Measurements from ENCODE around the gene CPB1. TPM values are rescaled to one million over a fixed set of nuclear protein-coding genes. Genes with fewer than 3 reads are reported as not detected.

CPB1 gene
- total and polyA plus RNA-seq, 8 donors = 3,071 to 29,247 (median 22,743) TPM

DNA sequence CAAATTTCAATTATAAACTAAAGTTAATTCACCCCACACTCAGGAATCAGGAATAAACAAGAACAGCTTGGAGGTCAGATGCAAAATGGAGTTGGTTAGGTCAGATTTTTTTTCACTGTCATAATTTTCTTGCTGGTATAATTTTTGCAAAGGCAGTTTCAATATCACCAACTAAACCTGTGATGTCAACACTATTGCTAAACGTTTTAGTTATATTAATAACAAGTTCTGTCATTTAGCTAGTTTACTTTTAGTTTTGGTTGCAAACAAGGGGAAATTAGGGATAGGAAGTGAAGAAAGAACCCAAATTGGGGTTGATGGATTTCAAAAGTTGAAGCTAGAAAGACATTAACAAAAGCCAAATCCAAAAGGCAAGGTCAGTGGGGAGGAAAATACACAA is 4.6 kb upstream of the CPB1 start:
- WGBS, 2 donors = 22 to 29% methylated on average over 1 of the region's 1 CpG
- FAIRE-seq (no peak), DNase-seq (no peak), ATAC-seq (no peak)
- no peaks in the 10 kb centered on the region for H3K36me3 ChIP-seq
- peaks cover 12 to 21% (median 15%) of the 10 kb centered on the region in 3 donors for H3K4me1 ChIP-seq
- H3K27me3 ChIP-seq = no peaks in the 10 kb centered on the region
- TF ChIP-seq, protein P1, sequence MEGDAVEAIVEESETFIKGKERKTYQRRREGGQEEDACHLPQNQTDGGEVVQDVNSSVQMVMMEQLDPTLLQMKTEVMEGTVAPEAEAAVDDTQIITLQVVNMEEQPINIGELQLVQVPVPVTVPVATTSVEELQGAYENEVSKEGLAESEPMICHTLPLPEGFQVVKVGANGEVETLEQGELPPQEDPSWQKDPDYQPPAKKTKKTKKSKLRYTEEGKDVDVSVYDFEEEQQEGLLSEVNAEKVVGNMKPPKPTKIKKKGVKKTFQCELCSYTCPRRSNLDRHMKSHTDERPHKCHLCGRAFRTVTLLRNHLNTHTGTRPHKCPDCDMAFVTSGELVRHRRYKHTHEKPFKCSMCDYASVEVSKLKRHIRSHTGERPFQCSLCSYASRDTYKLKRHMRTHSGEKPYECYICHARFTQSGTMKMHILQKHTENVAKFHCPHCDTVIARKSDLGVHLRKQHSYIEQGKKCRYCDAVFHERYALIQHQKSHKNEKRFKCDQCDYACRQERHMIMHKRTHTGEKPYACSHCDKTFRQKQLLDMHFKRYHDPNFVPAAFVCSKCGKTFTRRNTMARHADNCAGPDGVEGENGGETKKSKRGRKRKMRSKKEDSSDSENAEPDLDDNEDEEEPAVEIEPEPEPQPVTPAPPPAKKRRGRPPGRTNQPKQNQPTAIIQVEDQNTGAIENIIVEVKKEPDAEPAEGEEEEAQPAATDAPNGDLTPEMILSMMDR (IDR thresholded peaks at IDR 0.05) = no peak
- intact Hi-C loops (cut with DNase I) = no loop called here
- H3K9me3 ChIP-seq = no peaks in the 10 kb centered on the region
- no peak overlapping the region for H3K27ac ChIP-seq
- no peak overlapping the region for H3K4me3 ChIP-seq

DNA sequence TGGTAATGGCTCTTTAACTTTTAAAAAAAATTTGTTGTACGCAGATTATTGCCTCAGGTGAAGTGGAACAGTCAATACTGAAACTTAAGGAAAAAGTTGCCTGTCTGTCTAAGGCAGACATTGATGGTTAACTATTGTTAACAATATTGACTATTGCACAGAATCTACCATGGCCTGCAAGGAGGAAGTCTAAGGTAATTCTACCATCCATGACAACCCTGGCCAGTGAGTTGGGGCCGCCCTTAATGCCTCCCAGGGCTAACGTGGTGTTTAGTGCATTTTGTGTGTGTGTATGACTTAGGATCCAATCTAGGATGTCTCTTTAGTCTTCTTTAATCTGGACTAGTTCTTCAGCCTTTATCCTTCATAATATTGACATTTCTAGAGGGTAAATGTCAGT is 2.1 kb upstream of the CPB1 start:
- 50 to 55% methylated on average over 3 of the region's 3 CpGs for WGBS, 2 donors
- FAIRE-seq (no peak), ATAC-seq (peak in 2 of 4 donors; percentile 3 to 12), DNase-seq (no peak)
- Histone ChIP-seq H3K4me1 (peaks cover 12 to 20% (median 15%) of the 10 kb centered on the region in 3 donors), H3K27ac (peak overlapping the region in 3 of 4 donors; percentile 13 to 70 (median 61)), H3K27me3 (no peaks in the 10 kb centered on the region), H3K9me3 (no peaks in the 10 kb centered on the region), H3K36me3 (peaks cover 0 to 14% (median 0%) of the 10 kb centered on the region in 3 donors), H3K4me3 (peak overlapping the region in 1 of 4 donors; percentile 19)
- intact Hi-C loops (cut with DNase I) = loop anchor here in 1 of 3 donors (5.0 kb wide), 1 partner anchor 88 kb away; no protein-coding TSS in a partner anchor
- TF ChIP-seq, protein P1 (IDR thresholded peaks at IDR 0.05) = no peak

DNA sequence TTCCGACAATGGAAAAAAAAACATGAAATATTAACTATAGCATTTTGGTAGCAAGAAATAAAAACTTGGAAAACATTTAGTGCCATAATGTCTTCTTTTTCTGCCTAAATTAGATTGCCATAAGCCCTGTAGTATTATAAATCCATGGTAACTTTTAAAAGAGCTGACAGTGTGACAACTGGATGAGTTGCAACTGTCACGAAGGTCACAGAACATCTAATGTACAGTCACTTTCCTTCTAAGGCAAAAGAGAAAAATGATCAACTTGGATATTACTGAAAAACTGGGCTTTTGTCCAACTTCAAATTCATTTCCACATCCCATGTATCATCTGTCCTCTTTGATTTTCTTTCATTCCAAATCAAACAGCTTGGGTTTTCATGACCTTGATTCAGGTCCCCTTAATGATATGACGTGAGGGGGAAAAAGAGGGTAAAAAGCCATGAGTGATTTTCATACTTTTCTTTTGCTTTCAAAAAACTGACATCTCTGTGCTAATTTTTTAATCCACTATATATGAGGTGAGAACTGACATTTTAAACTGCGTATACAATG is 602 bp downstream of the CPB1 start:
- 24 to 32% methylated on average over 4 of the region's 4 CpGs for WGBS, 2 donors
- no peak for FAIRE-seq

DNA sequence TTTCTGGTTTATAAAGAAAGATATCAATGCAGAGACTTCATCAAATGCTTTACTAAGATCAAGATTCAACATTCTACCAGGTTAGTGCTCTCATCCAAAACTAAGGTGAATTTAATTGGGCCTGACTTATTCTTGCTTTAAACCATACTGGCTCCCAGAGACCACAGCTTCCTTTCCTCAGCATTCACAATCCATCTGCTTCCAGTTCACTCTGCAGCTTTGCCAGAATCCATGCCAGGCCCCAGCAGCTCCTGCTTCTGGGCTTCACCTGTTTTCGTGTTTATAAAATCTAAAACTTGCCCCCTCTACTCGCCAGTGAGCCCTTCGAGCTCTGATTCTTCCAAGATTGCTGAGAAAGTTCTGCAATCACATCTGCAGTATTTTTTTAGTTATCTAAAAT is 2.3 kb downstream of the CPB1 start:
- H3K9me3 ChIP-seq = no peaks in the 10 kb centered on the region
- H3K4me3 ChIP-seq = peak overlapping the region; percentile 16 to 56 (median 40)
- intact Hi-C loops (cut with DNase I) = loop anchor here in 2 of 3 donors (5.0 to 10.0 kb wide), 2 partner anchors 93 to 95 kb away; no protein-coding TSS in a partner anchor
- DNase-seq = no peak
- 37 to 40% methylated on average over 3 of the region's 3 CpGs for WGBS, 2 donors
- ATAC-seq = no peak
- no peaks in the 10 kb centered on the region for H3K27me3 ChIP-seq
- peaks cover 0 to 32% (median 0%) of the 10 kb centered on the region in 3 donors for H3K36me3 ChIP-seq
- H3K4me1 ChIP-seq = peaks cover 11 to 12% (median 11%) of the 10 kb centered on the region in 3 donors
- peak overlapping the region; percentile 44 to 90 (median 70) for H3K27ac ChIP-seq
- TF ChIP-seq, protein P1 (IDR thresholded peaks at IDR 0.05) = no peak
- no peak for FAIRE-seq

More for the DNA sequence above, 602 bp downstream of the CPB1 start:
- Histone ChIP-seq H3K27ac (peak overlapping the region; percentile 44 to 90 (median 70)), H3K4me1 (peaks cover 11 to 12% (median 11%) of the 10 kb centered on the region in 3 donors), H3K9me3 (no peaks in the 10 kb centered on the region), H3K4me3 (peak overlapping the region; percentile 16 to 56 (median 40)), H3K27me3 (no peaks in the 10 kb centered on the region), H3K36me3 (peaks cover 0 to 28% (median 0%) of the 10 kb centered on the region in 3 donors)
- ATAC-seq = peak in 1 of 4 donors; percentile 3
- TF ChIP-seq, protein P1 (IDR thresholded peaks at IDR 0.05) = no peak
- no peak for DNase-seq
- intact Hi-C loops (cut with DNase I) = loop anchor here in 1 of 3 donors (5.0 kb wide), 1 partner anchor 91 kb away; no protein-coding TSS in a partner anchor

DNA sequence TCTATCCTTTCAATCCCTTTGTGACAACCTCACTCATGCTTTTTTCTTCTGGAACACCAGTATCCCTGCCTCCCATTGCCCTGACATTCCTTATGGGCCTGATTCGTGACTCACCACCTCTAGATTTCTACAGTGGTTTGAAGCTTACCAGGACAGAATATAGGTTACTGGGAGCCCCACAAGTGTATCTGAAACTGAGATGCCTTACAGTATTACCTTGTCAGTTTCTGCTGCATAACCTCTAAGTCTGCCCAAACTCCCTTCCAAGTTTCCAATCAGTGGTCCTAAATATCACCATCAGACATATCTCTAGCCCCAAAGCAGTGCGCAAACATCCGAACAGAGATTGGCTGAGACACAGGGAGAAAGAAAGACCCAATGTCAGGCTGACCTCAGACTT is 5.6 kb downstream of the CPB1 start:
- 31 to 36% methylated on average over 3 of the region's 3 CpGs for WGBS, 2 donors
- intact Hi-C loops (cut with DNase I) = loop anchor here in 1 of 3 donors (10.0 kb wide), 1 partner anchor 98 kb away; no protein-coding TSS in a partner anchor
- Histone ChIP-seq H3K4me1 (peaks cover 0 to under 1% (median 0%) of the 10 kb centered on the region in 3 donors), H3K4me3 (peak overlapping the region in 3 of 4 donors; percentile 33 to 56 (median 47)), H3K9me3 (no peaks in the 10 kb centered on the region), H3K27ac (peak overlapping the region in 2 of 4 donors; percentile 80 to 90), H3K36me3 (peaks cover 0 to 43% (median 0%) of the 10 kb centered on the region in 3 donors), H3K27me3 (no peaks in the 10 kb centered on the region)
- peak; percentile 3 to 12 (median 4) for ATAC-seq
- DNase-seq = no peak
- TF ChIP-seq, protein P1 (IDR thresholded peaks at IDR 0.05) = no peak
- FAIRE-seq = no peak
